HL-60 (cell line): ENCODE data around the gene CORO2A.

ENCODE experiments used
- DNase-seq, 2 experiments: peaks; one replicate each; pipeline ENCODE4 v3.0.0-alpha.2; 2010 to 2020; ENCODE audit warnings: low read depth in 1 of 2, low spot score in 1 of 2
- H3K27ac ChIP-seq: fragments of 250-450 bp; sonication (Bioruptor Pico); replicated peaks from 2 replicates; pipeline ENCODE4 v1.5.1; 2020; ENCODE audit warnings: mild to moderate bottlenecking, moderate library complexity
- H3K27me3 ChIP-seq: fragments of 250-450 bp; sonication (Bioruptor Pico); 2 replicates; pipeline ENCODE4 v1.5.1; 2021; ENCODE audit warnings: mild to moderate bottlenecking, moderate library complexity; ENCODE audit not compliant: insufficient read depth, poor library complexity, severe bottlenecking
- H3K4me3 ChIP-seq: replicated peaks from 2 replicates; pipeline ENCODE4 v1.5.1; 2011; ENCODE audit warnings: mild to moderate bottlenecking, control low read depth, low read length; ENCODE audit not compliant: insufficient read depth
- CTCF ChIP-seq: IDR thresholded peaks from one replicate; pipeline ENCODE4 v1.5.1; 2011; ENCODE audit warnings: low read length, control low read depth, inconsistent platforms; ENCODE audit not compliant: insufficient read depth
- GABPA ChIP-seq: IDR thresholded peaks from 2 replicates; pipeline ENCODE4 v1.6.1; 2012; ENCODE audit warnings: low read depth
- POLR2AphosphoS5 ChIP-seq: IDR thresholded peaks from 2 replicates; pipeline ENCODE4 v1.6.1; 2012; ENCODE audit warnings: low read depth
- REST ChIP-seq: IDR thresholded peaks from 2 replicates; pipeline ENCODE4 v1.6.1; 2012; ENCODE audit warnings: low read depth; ENCODE audit not compliant: insufficient replicate concordance
- SPI1 ChIP-seq: IDR thresholded peaks from 2 replicates; pipeline ENCODE4 v1.6.1; 2012; ENCODE audit warnings: low read depth, mild to moderate bottlenecking, borderline replicate concordance

Gene CORO2A

GRCh38 chr9:98101868-98102273 is 90.6 kb downstream of the CORO2A start:
- Histone ChIP-seq H3K4me3 (no peak overlapping the region), H3K27ac (peak overlapping the region; percentile 79), H3K27me3 (no peaks in the 10 kb centered on the region)
- peak; percentile 74 for TF ChIP-seq POLR2AphosphoS5
- no peak for TF ChIP-seq REST
- peak; percentile 86 to 92 for DNase-seq

GRCh38 chr9:98101416-98101815 is 91.0 kb downstream of the CORO2A start:
- TF ChIP-seq SPI1, result no peak
- no peak for TF ChIP-seq REST
- TF ChIP-seq POLR2AphosphoS5, result no peak
- TF ChIP-seq GABPA, result no peak
- TF ChIP-seq CTCF, result no peak
- Histone ChIP-seq H3K27ac (peak overlapping the region; percentile 67), H3K27me3 (no peaks in the 10 kb centered on the region), H3K4me3 (no peak overlapping the region)
- no peak for DNase-seq

GRCh38 chr9:98100456-98100855 is 92.0 kb downstream of the CORO2A start:
- Histone ChIP-seq H3K27me3 (no peaks in the 10 kb centered on the region), H3K27ac (peak overlapping the region; percentile 67; the same call in 1 of the 2 replicates), H3K4me3 (no peak overlapping the region)
- no peak for TF ChIP-seq SPI1
- TF ChIP-seq REST, result no peak
- no peak for TF ChIP-seq GABPA
- TF ChIP-seq POLR2AphosphoS5, result no peak
- TF ChIP-seq CTCF, result no peak
- DNase-seq, result no peak

GRCh38 chr9:98099898-98100297 is 92.5 kb downstream of the CORO2A start:
- Histone ChIP-seq H3K27me3 (no peaks in the 10 kb centered on the region), H3K4me3 (no peak overlapping the region), H3K27ac (no peak overlapping the region)
- no peak for DNase-seq
- TF ChIP-seq GABPA (no peak), SPI1 (no peak), REST (no peak), CTCF (no peak), POLR2AphosphoS5 (no peak)
